Measurements from ENCODE around the gene MELTF.

The MELTF gene

GRCh38 chr3:196967412-196968232 lies 62.0 kb downstream of the MELTF start:
- no peak for DNase-seq

GRCh38 chr3:196966526-196967401 lies 62.9 kb downstream of the MELTF start:
- peak; percentile 34 for DNase-seq

GRCh38 chr3:196965804-196966173 lies 63.8 kb downstream of the MELTF start:
- no peak for DNase-seq

GRCh38 chr3:196965112-196965803 lies 64.4 kb downstream of the MELTF start:
- DNase-seq: no peak

- DNase-seq: no peak
These were observed 66.0 kb downstream of the MELTF start for GRCh38 chr3:196963631-196963953.

GRCh38 chr3:196962930-196963630 lies 66.5 kb downstream of the MELTF start:
- no peak for DNase-seq

- no peak for DNase-seq
These were observed 67.3 kb downstream of the MELTF start for GRCh38 chr3:196962108-196962929.

GRCh38 chr3:196954832-196955231 lies 74.8 kb downstream of the MELTF start:
- DNase-seq: no peak
